ENCODE data around the gene MGAT1. TPM values are rescaled to one million over a fixed set of nuclear protein-coding genes. Genes with fewer than 3 reads are reported as not detected.

MGAT1 gene
- total RNA-seq, 3 donors from 2014 or later, result 89.8 to 117 (median 104) TPM

GRCh38 chr5:180803181-180804128 is 849 bp upstream of the MGAT1 start:
- no peaks in the 10 kb centered on the region for H3K36me3 ChIP-seq (ENCODE audit: low read depth)
- H3K4me3 ChIP-seq, result peak overlapping the region; percentile 18
- intact Hi-C loops (cut with DNase I, micrococcal nuclease), result loop anchor here in 1 of 2 donors (10.0 kb wide), 1 partner anchor 61 kb away; the partner anchor contains the start of gene ZFP62
- peaks cover 72% of the 10 kb centered on the region for H3K4me1 ChIP-seq (ENCODE audit: low read depth)
- DNase-seq (peak; percentile 81 to 94 (median 82)), ATAC-seq (peak; percentile 60)
- no peak for TF ChIP-seq CTCF (IDR thresholded peaks at IDR 0.05)
- no peaks in the 10 kb centered on the region for H3K9me3 ChIP-seq

- no peak for TF ChIP-seq CTCF (IDR thresholded peaks at IDR 0.05)
- Histone ChIP-seq H3K9me3 (no peaks in the 10 kb centered on the region), H3K4me3 (peak overlapping the region; percentile 96), H3K36me3 (ENCODE audit: low read depth) (no peaks in the 10 kb centered on the region), H3K4me1 (ENCODE audit: low read depth) (peaks cover 69% of the 10 kb centered on the region)
- intact Hi-C loops (cut with DNase I, micrococcal nuclease), result loop anchor here in 1 of 2 donors (10.0 kb wide), 1 partner anchor 63 kb away; the partner anchor contains the start of gene ZFP62
- no peak for DNase-seq
- peak; percentile 8 for ATAC-seq
Observed at GRCh38 chr5:180801596-180802324, 846 bp downstream of the MGAT1 start.

- Histone ChIP-seq H3K4me3 (no peak overlapping the region), H3K9me3 (no peaks in the 10 kb centered on the region), H3K36me3 (ENCODE audit: low read depth) (no peaks in the 10 kb centered on the region), H3K4me1 (ENCODE audit: low read depth) (peaks cover 62% of the 10 kb centered on the region)
- no peak for TF ChIP-seq CTCF (IDR thresholded peaks at IDR 0.05)
- DNase-seq (no peak), ATAC-seq (no peak)
- intact Hi-C loops (cut with DNase I, micrococcal nuclease), result loop anchor here in 1 of 2 donors (10.0 kb wide), 1 partner anchor 65 kb away; the partner anchor contains the start of gene ZFP62
Observed at GRCh38 chr5:180799902-180800801, 2.5 kb downstream of the MGAT1 start.

- intact Hi-C loops (cut with DNase I, micrococcal nuclease), result no loop called here
- DNase-seq, result peak in 2 of 3 donors; percentile 75 to 79
- H3K9me3 ChIP-seq, result no peaks in the 10 kb centered on the region
- H3K36me3 ChIP-seq (ENCODE audit: low read depth), result no peaks in the 10 kb centered on the region
- peaks cover 58% of the 10 kb centered on the region for H3K4me1 ChIP-seq (ENCODE audit: low read depth)
- peak; percentile 18 for ATAC-seq
- TF ChIP-seq CTCF (IDR thresholded peaks at IDR 0.05), result peak; percentile 14
- no peak overlapping the region for H3K4me3 ChIP-seq
Observed at GRCh38 chr5:180799194-180799593, 3.4 kb downstream of the MGAT1 start.

- intact Hi-C loops (cut with DNase I, micrococcal nuclease), result no loop called here
- H3K4me1 ChIP-seq (ENCODE audit: low read depth), result peaks cover 52% of the 10 kb centered on the region
- no peak for TF ChIP-seq CTCF (IDR thresholded peaks at IDR 0.05)
- H3K9me3 ChIP-seq, result no peaks in the 10 kb centered on the region
- no peak for DNase-seq
- H3K4me3 ChIP-seq, result no peak overlapping the region
- no peak for ATAC-seq
- no peaks in the 10 kb centered on the region for H3K36me3 ChIP-seq (ENCODE audit: low read depth)
Observed at GRCh38 chr5:180798193-180798592, 4.4 kb downstream of the MGAT1 start.
